H1 (cell line): ENCODE measurements around the gene INPPL1. TPM values are rescaled to one million over a fixed set of nuclear protein-coding genes. Genes with fewer than 3 reads are reported as not detected.

Experiments used
- CTCF ChIA-PET: fragments of 300-600 bp; sonication (Branson Sonifier 250); formaldehyde crosslinking; loops from one replicate; lab custom pipeline; 2021; ENCODE audit not compliant: partially characterized antibody; lab: Charles Lee
- POLR2A ChIA-PET: fragments of 300-600 bp; sonication (Branson Sonifier 250); formaldehyde crosslinking; loops from one replicate; lab custom pipeline; 2021; ENCODE audit warnings: inconsistent platforms; ENCODE audit not compliant: partially characterized antibody; lab: Charles Lee
- DNase-seq, 2 experiments: peaks; one replicate each; pipeline versions ENCODE4 v3.0.0 to v3.0.0-alpha.2; 2010 to 2022; ENCODE audit warnings: low spot score in 2 of 2, low read depth in 1 of 2, mixed read lengths in 1 of 2
- FAIRE-seq: peaks from 2 replicates; lab custom pipeline; 2011; peaks lifted over from hg19 to GRCh38; lab: Jason Lieb, UNC
- H2AFZ ChIP-seq: 2 replicates; pipeline ENCODE4 v1.8.1; 2012; ENCODE audit warnings: low read length, inconsistent platforms
- H2AK5ac ChIP-seq: 2 replicates; pipeline ENCODE4 v1.6.1; 2013; ENCODE audit warnings: low read depth, low read length
- H2BK120ac ChIP-seq: replicated peaks from 2 replicates; pipeline ENCODE3; 2013; ENCODE audit warnings: low read depth, low read length, inconsistent platforms
- H2BK12ac ChIP-seq: 2 replicates; pipeline ENCODE4 v1.6.1; 2013; ENCODE audit warnings: low read depth, low read length
- H2BK15ac ChIP-seq: 2 replicates; pipeline ENCODE4 v1.6.1; 2013; ENCODE audit warnings: low read length
- H2BK20ac ChIP-seq: 2 replicates; pipeline ENCODE4 v1.6.1; 2013; ENCODE audit warnings: low read length
- H2BK5ac ChIP-seq: 2 replicates; pipeline ENCODE4 v1.6.1; 2013; ENCODE audit warnings: low read depth, low read length
- H3K14ac ChIP-seq: 2 replicates; pipeline ENCODE4 v1.6.1; 2013; ENCODE audit warnings: inconsistent platforms; ENCODE audit not compliant: insufficient read length
- H3K18ac ChIP-seq: 2 replicates; pipeline ENCODE4 v1.6.1; 2013; ENCODE audit warnings: low read length; ENCODE audit errors: extremely low read depth
- H3K23ac ChIP-seq: 2 replicates; pipeline ENCODE4 v1.6.1; 2013; ENCODE audit warnings: inconsistent platforms; ENCODE audit not compliant: insufficient read length
- H3K23me2 ChIP-seq: 2 replicates; pipeline ENCODE4 v1.6.1; 2013; ENCODE audit warnings: low read depth, low read length
- H3K27ac ChIP-seq: 2 replicates; pipeline ENCODE4 v1.6.1; 2011; ENCODE audit warnings: low read depth, low read length, inconsistent platforms
- H3K27me3 ChIP-seq, 4 experiments: replicated peaks in 1 of 4; 1 replicate in 1 of 4; 2 replicates in 3 of 4; pipeline versions ENCODE4 v1.6.1 to v1.8.1; 2011 to 2013; ENCODE audit warnings: low read length in 3 of 4, mild to moderate bottlenecking in 3 of 4, inconsistent platforms in 2 of 4, mixed read lengths in 2 of 4, moderate library complexity in 1 of 4; ENCODE audit not compliant: control insufficient read depth in 3 of 4, insufficient read depth in 3 of 4; ENCODE audit errors: extremely low read depth in 1 of 4
- H3K36me3 ChIP-seq, 4 experiments: 2 replicates each; pipeline versions ENCODE4 v1.6.1 to v1.8.1; 2011 to 2013; ENCODE audit warnings: mild to moderate bottlenecking in 4 of 4, low read length in 3 of 4, moderate library complexity in 2 of 4, control low read depth in 1 of 4, inconsistent platforms in 1 of 4; ENCODE audit not compliant: insufficient read depth in 4 of 4, control insufficient read depth in 2 of 4
- H3K4ac ChIP-seq: replicated peaks from 2 replicates; pipeline ENCODE3; 2013; ENCODE audit warnings: low read length, low read depth, mixed read lengths, inconsistent platforms; ENCODE audit not compliant: insufficient read length
- H3K4me1 ChIP-seq, 4 experiments: replicated peaks in 1 of 4; 1 replicate in 1 of 4; 2 replicates in 3 of 4; pipeline versions ENCODE4 v1.6.1 to v1.8.1; 2011 to 2013; ENCODE audit warnings: low read length in 3 of 4, inconsistent platforms in 2 of 4, mixed read lengths in 1 of 4; ENCODE audit not compliant: insufficient read depth in 4 of 4, control insufficient read depth in 3 of 4
- H3K4me2 ChIP-seq, 2 experiments: 2 replicates each; pipeline versions ENCODE4 v1.6.1 to v1.8.1; 2011 to 2013; ENCODE audit warnings: low read depth in 2 of 2, low read length in 2 of 2, control low read depth in 1 of 2, inconsistent platforms in 1 of 2, mild to moderate bottlenecking in 1 of 2; ENCODE audit not compliant: insufficient read depth in 1 of 2
- H3K4me3 ChIP-seq, 4 experiments: fragments of 200-600, 300-600 bp in 1 of 4; sonication (generic), shearing (Covaris generic), sonication (Bioruptor Twin) in 1 of 4; 2 replicates each; pipeline versions ENCODE4 v1.5.1 to v1.8.1; 2011 to 2016; ENCODE audit warnings: low read length in 4 of 4, low read depth in 3 of 4, control low read depth in 2 of 4, inconsistent platforms in 2 of 4, mild to moderate bottlenecking in 2 of 4, mixed read lengths in 1 of 4, moderate library complexity in 1 of 4; ENCODE audit not compliant: insufficient read depth in 2 of 4; ENCODE audit errors: extremely low read depth in 1 of 4
- H3K56ac ChIP-seq: replicated peaks from 2 replicates; pipeline ENCODE3; 2013; ENCODE audit warnings: low read depth, mild to moderate bottlenecking, mixed read lengths, low read length, inconsistent platforms; ENCODE audit not compliant: insufficient read length
- H3K79me1 ChIP-seq: 2 replicates; pipeline ENCODE4 v1.6.1; 2013; ENCODE audit warnings: low read depth, low read length, control low read depth
- H3K79me2 ChIP-seq, 2 experiments: 2 replicates each; pipeline versions ENCODE4 v1.6.1 to v1.8.1; 2012 to 2013; ENCODE audit warnings: low read length in 2 of 2, mild to moderate bottlenecking in 2 of 2, inconsistent platforms in 1 of 2; ENCODE audit not compliant: insufficient read depth in 2 of 2, control insufficient read depth in 1 of 2
- H3K9ac ChIP-seq, 4 experiments: replicated peaks in 1 of 4; 1 replicate in 1 of 4; 2 replicates in 3 of 4; pipeline versions ENCODE4 v1.6.1 to v1.8.1; 2011 to 2013; ENCODE audit warnings: low read depth in 3 of 4, low read length in 3 of 4, control low read depth in 2 of 4, mild to moderate bottlenecking in 2 of 4, moderate library complexity in 2 of 4, inconsistent platforms in 1 of 4; ENCODE audit errors: extremely low read depth in 1 of 4
- H3K9me3 ChIP-seq, 2 experiments: 2 replicates each; pipeline versions ENCODE4 v1.6.1 to v1.8.1; 2012 to 2013; ENCODE audit warnings: mild to moderate bottlenecking in 2 of 2, moderate library complexity in 2 of 2, control low read depth in 1 of 2, inconsistent platforms in 1 of 2, low read depth in 1 of 2, low read length in 1 of 2, mixed read lengths in 1 of 2; ENCODE audit not compliant: insufficient read depth in 2 of 2
- H4K20me1 ChIP-seq, 2 experiments: replicated peaks in 1 of 2; 2 replicates each; pipeline versions ENCODE3 to v1.8.1; 2011 to 2013; ENCODE audit warnings: inconsistent platforms in 2 of 2, low read length in 2 of 2, mild to moderate bottlenecking in 1 of 2; ENCODE audit not compliant: insufficient read depth in 2 of 2, control insufficient read depth in 1 of 2
- H4K5ac ChIP-seq: 2 replicates; pipeline ENCODE4 v1.6.1; 2013; ENCODE audit warnings: low read length, low read depth, mixed read lengths, inconsistent platforms; ENCODE audit not compliant: insufficient read length
- H4K8ac ChIP-seq: 2 replicates; pipeline ENCODE4 v1.8.0; 2013; ENCODE audit warnings: mild to moderate bottlenecking, moderate library complexity, low read length, inconsistent platforms; ENCODE audit not compliant: insufficient read depth; ENCODE audit errors: extremely low read depth
- H4K91ac ChIP-seq: replicated peaks from 2 replicates; pipeline ENCODE3; 2013; ENCODE audit warnings: low read length, mixed read lengths, inconsistent platforms; ENCODE audit not compliant: insufficient read length
- GABPA ChIP-seq: IDR thresholded peaks from 2 replicates; pipeline ENCODE4 v1.6.1; 2011; ENCODE audit warnings: mild to moderate bottlenecking, low read length, moderate library complexity, borderline replicate concordance; ENCODE audit not compliant: insufficient read depth
- SP2 ChIP-seq: IDR thresholded peaks from 2 replicates; pipeline ENCODE4 v1.6.1; 2012; ENCODE audit warnings: mild to moderate bottlenecking, low read length, inconsistent platforms
- whole genome bisulfite sequencing, 2 experiments: shearing (Covaris generic) in 1 of 2; methylation state at CpG; one replicate each; pipeline versions ENCODE4 v1.1.6 to v1.1.7; 2013 to 2015; ENCODE audit warnings: low lambda C conversion rate in 2 of 2, mixed read lengths in 2 of 2, inconsistent platforms in 1 of 2, low coverage in 1 of 2, missing lambda C conversion rate in 1 of 2; ENCODE audit not compliant: insufficient replicate concordance in 2 of 2, insufficient coverage in 1 of 2, insufficient read length in 1 of 2; ENCODE audit errors: extremely low coverage in 1 of 2, missing lambda C conversion rate in 1 of 2; 5-methylcytosine and 5-hydroxymethylcytosine counted together
- polyA plus RNA-seq, 7 experiments: library from polyadenylated mRNA; depleted of rRNA in 3 of 7; stranded (reverse) in 5 of 7; unstranded in 2 of 7; fragments of >200 nt in 5 of 7; fragments of 200-250 nt in 2 of 7; gene quantifications; 1 replicate in 5 of 7; 2 replicates in 1 of 7; 4 replicates in 1 of 7; pipeline versions ENCODE4 v1.2.1 to v1.2.3, GENCODE V29; 2011 to 2013; ENCODE audit warnings: missing spikeins in 2 of 7, mixed read lengths in 2 of 7
- total RNA-seq: library from RNA; stranded (reverse); fragmentation: NEBNext Ultra II Directional; extraction: Animal tissue kit (Norgen Biotek cat#: 25700); gene quantifications from 2 replicates; pipeline ENCODE4 v1.2.1, GENCODE V29; 2021
- TF ChIP-seq, protein P1 (sequence below), 3 experiments: IDR thresholded peaks; 1 replicate in 2 of 3; 2 replicates in 1 of 3; pipeline versions ENCODE4 v1.5.1 to v1.6.1; 2011; ENCODE audit warnings: low read length in 3 of 3, mild to moderate bottlenecking in 3 of 3, inconsistent platforms in 2 of 3, low read depth in 1 of 3, moderate library complexity in 1 of 3; ENCODE audit not compliant: insufficient read depth in 1 of 3; ENCODE audit errors: control extremely low read depth in 1 of 3

INPPL1 gene
- total and polyA plus RNA-seq, 2 of the 8 experiments (the other 6 are each of a cell fraction or from before 2014, with no cell fraction given), result 54.5 to 79.5 TPM

DNA sequence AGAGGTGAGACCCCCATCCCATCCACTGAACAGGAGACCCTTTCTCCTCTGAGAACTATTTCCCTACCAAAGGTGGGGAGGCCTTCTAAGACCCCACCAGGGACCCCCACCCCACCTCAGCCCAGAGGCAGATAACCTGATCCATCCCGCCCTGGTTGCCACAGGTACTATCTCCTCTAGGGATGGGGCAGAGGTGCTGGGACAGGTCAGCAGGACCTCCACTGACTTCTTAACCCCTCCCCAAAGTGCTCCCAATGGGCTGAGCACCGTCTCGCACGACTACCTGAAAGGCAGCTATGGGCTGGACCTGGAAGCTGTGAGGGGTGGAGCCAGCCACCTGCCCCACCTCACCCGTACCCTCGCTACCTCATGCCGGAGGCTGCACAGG, 4.3 kb downstream of the INPPL1 start:
- H4K20me1 ChIP-seq, result peaks cover 10 to 25% of the 10 kb centered on the region in 2 experiments
- no peak overlapping the region for H2BK15ac ChIP-seq
- no peak overlapping the region for H2AK5ac ChIP-seq
- H3K4me1 ChIP-seq, result peaks cover 0 to 5% (median 3%) of the 10 kb centered on the region in 4 experiments; a peak in 4 of 7 replicates
- H3K36me3 ChIP-seq, result peaks cover 20 to 56% (median 42%) of the 10 kb centered on the region in 4 experiments
- no peak overlapping the region for H3K4ac ChIP-seq
- FAIRE-seq (no peak), DNase-seq (no peak)
- no peak overlapping the region for H2BK12ac ChIP-seq
- ChIA-PET CTCF (interaction anchor here (0.6 to 8.3 kb wide), 10 partner anchors 8 to 417 kb away, joined by 3 to 72 read pairs (median 4); no protein-coding TSS in a partner anchor), POLR2A (interaction anchor here (0.7 to 9.9 kb wide), 4 partner anchors 9 to 123 kb away, joined by 3 to 160 read pairs (median 3); partner anchors contain the start of gene ANAPC15)
- H3K14ac ChIP-seq, result no peak overlapping the region
- H3K79me1 ChIP-seq, result peaks cover 10% of the 10 kb centered on the region
- 82% methylated on average over 7 of the region's 7 CpGs; no CpG with 5 or more reads in 1 of the 2 experiments for WGBS, 2 experiments
- no peak overlapping the region for H4K8ac ChIP-seq
- no peaks in the 10 kb centered on the region for H3K9me3 ChIP-seq
- peaks cover 0 to 11% of the 10 kb centered on the region in 2 experiments; a peak in 2 of 4 replicates for H3K79me2 ChIP-seq
- no peak overlapping the region for H3K56ac ChIP-seq
- H2BK120ac ChIP-seq, result no peak overlapping the region
- H4K91ac ChIP-seq, result no peak overlapping the region
- no peaks in the 10 kb centered on the region for H3K27me3 ChIP-seq
- H4K5ac ChIP-seq, result no peak overlapping the region
- no peak overlapping the region for H2BK5ac ChIP-seq
- no peak overlapping the region for H2BK20ac ChIP-seq
- H2AFZ ChIP-seq, result no peak overlapping the region
- no peak overlapping the region for H3K27ac ChIP-seq
- peaks cover 15% of the 10 kb centered on the region for H3K23me2 ChIP-seq
- H3K18ac ChIP-seq, result no peak overlapping the region
- no peak overlapping the region for H3K9ac ChIP-seq
- no peak overlapping the region for H3K4me3 ChIP-seq
- H3K23ac ChIP-seq, result no peak overlapping the region
- no peak overlapping the region for H3K4me2 ChIP-seq
- TF ChIP-seq, protein P1, sequence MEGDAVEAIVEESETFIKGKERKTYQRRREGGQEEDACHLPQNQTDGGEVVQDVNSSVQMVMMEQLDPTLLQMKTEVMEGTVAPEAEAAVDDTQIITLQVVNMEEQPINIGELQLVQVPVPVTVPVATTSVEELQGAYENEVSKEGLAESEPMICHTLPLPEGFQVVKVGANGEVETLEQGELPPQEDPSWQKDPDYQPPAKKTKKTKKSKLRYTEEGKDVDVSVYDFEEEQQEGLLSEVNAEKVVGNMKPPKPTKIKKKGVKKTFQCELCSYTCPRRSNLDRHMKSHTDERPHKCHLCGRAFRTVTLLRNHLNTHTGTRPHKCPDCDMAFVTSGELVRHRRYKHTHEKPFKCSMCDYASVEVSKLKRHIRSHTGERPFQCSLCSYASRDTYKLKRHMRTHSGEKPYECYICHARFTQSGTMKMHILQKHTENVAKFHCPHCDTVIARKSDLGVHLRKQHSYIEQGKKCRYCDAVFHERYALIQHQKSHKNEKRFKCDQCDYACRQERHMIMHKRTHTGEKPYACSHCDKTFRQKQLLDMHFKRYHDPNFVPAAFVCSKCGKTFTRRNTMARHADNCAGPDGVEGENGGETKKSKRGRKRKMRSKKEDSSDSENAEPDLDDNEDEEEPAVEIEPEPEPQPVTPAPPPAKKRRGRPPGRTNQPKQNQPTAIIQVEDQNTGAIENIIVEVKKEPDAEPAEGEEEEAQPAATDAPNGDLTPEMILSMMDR (IDR thresholded peaks at IDR 0.05; ENCODE audit: control extremely low read depth in 1 of 3, insufficient read depth in 1 of 3, low read depth in 1 of 3, low read length in 3 of 3), result no peak
- no peak for TF ChIP-seq GABPA
- TF ChIP-seq SP2, result no peak
